ENCODE data around the gene WDHD1.

WDHD1 gene

DNA sequence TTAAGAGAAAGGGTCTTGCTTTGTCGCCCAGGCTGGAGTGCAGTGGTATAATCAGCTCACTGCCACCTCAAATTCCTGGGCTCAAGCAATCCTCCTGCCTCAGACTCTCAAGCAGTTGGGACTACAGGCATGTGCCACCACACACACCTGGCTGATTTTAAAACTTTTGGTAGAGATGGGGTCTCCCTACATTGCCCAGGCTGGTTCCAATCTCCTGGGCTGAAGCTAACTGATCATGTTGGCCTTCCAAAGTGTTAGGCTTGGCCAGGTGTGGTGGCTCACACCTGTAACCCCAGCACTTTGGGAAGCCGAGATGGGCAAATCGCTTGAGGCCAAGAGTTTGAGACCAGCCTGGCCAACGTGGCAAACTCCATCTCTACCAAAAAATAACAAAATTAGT lies 80.4 kb downstream of the WDHD1 start:
- no peak overlapping the region for H3K4me3 ChIP-seq (ENCODE audit: low read length)
- H3K9me3 ChIP-seq (replicated peaks; ENCODE audit: low read length): no peaks in the 10 kb centered on the region
- no peaks in the 10 kb centered on the region for H3K36me3 ChIP-seq (ENCODE audit: insufficient read depth, low read length)
- no peaks in the 10 kb centered on the region for H3K4me1 ChIP-seq (ENCODE audit: control insufficient read depth, insufficient read depth, low read length)
- no peak overlapping the region for H3K4me2 ChIP-seq (ENCODE audit: low read length)
- H3K9ac ChIP-seq (ENCODE audit: low read depth, low read length): no peak overlapping the region
- H3K27me3 ChIP-seq (ENCODE audit: control insufficient read depth, insufficient read depth, low read length): no peaks in the 10 kb centered on the region

DNA sequence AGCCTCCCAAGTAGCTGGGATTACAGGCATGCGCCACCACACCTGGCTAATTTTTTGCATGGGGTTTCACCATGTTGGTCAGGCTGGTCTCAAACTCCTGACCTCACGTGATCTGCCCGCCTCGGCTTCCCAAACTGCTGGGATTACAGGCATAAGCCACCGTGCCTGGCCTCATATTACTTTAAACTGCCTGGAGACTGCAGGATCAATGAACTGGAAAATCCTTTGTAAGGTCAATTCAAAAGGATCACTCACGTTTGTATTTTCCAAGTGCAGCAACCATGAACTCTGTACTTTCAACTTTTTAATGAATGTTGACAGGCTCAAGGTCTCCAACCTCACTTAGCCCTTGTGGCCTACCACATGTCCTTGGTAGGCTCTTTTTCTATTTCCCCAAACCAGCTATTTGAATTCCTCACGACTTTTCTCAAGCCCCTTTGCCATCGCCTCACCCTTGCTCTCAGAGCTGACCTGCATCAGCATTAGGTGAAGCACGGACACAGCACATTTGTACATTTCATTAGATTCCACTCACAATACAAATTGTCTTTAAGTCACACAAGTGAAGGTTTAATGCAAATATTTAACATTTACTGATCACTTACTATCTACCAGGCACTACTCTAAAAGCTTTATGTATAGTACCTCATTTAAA lies 82.0 kb downstream of the WDHD1 start:
- no peaks in the 10 kb centered on the region for H3K9me3 ChIP-seq (replicated peaks; ENCODE audit: low read length)
- H3K4me2 ChIP-seq (ENCODE audit: low read length): no peak overlapping the region
- no peak overlapping the region for H3K9ac ChIP-seq (ENCODE audit: low read depth, low read length)
- H3K4me3 ChIP-seq (ENCODE audit: low read length): no peak overlapping the region
- no peaks in the 10 kb centered on the region for H3K27me3 ChIP-seq (ENCODE audit: control insufficient read depth, insufficient read depth, low read length)
- H3K36me3 ChIP-seq (ENCODE audit: insufficient read depth, low read length): peaks cover 4% of the 10 kb centered on the region
- H3K4me1 ChIP-seq (ENCODE audit: control insufficient read depth, insufficient read depth, low read length): no peaks in the 10 kb centered on the region

DNA sequence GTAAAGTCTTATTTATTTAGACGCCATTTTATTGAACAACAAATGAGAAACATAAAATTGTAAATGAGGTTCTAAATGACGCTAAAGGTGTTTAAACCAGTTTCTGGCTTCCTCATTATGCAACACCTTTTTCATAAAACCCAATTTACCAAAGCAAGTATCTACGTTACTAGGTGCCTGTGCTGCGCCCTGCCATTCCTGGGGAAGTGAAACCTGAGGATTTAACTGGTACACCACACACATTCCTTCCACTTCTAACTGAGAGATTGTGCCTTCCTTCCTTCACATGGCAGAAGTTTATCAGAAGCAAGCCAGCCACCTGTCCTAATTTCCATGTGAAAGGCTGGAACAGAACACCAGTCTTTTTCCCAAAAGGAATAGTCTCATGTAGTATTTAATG lies 84.0 kb downstream of the WDHD1 start:
- Histone ChIP-seq H3K9ac (ENCODE audit: low read depth, low read length) (no peak overlapping the region), H3K4me2 (ENCODE audit: low read length) (no peak overlapping the region), H3K4me1 (ENCODE audit: control insufficient read depth, insufficient read depth, low read length) (no peaks in the 10 kb centered on the region), H3K27me3 (ENCODE audit: control insufficient read depth, insufficient read depth, low read length) (no peaks in the 10 kb centered on the region), H3K4me3 (ENCODE audit: low read length) (no peak overlapping the region), H3K9me3 (replicated peaks; ENCODE audit: low read length) (no peaks in the 10 kb centered on the region), H3K36me3 (ENCODE audit: insufficient read depth, low read length) (peaks cover 4% of the 10 kb centered on the region)

DNA sequence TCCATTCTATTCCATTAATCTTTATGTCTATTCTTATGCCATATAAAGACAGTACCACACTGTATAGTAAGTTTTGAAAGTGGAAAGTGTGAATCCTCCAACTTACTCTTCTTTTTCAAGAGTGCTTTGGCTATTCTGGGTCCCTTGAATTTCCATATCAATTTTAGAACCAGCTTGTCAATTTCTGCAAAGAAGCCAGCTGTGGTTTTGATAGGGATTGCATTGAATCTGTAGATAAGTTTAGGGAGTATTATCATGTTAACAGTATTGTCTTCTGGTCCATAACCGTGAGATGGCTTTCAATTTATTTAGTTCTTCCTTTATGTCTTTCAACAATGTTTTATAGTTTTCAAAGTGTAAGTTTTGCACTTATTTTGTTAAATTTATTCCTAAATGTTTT lies 90.1 kb downstream of the WDHD1 start:
- no peak overlapping the region for H3K9ac ChIP-seq (ENCODE audit: low read depth, low read length)
- no peak overlapping the region for H3K4me3 ChIP-seq (ENCODE audit: low read length)
- no peak overlapping the region for H3K4me2 ChIP-seq (ENCODE audit: low read length)
- H3K36me3 ChIP-seq (ENCODE audit: insufficient read depth, low read length): peaks cover 4% of the 10 kb centered on the region
- no peaks in the 10 kb centered on the region for H3K9me3 ChIP-seq (replicated peaks; ENCODE audit: low read length)
- no peaks in the 10 kb centered on the region for H3K4me1 ChIP-seq (ENCODE audit: control insufficient read depth, insufficient read depth, low read length)
- H3K27me3 ChIP-seq (ENCODE audit: control insufficient read depth, insufficient read depth, low read length): no peaks in the 10 kb centered on the region

DNA sequence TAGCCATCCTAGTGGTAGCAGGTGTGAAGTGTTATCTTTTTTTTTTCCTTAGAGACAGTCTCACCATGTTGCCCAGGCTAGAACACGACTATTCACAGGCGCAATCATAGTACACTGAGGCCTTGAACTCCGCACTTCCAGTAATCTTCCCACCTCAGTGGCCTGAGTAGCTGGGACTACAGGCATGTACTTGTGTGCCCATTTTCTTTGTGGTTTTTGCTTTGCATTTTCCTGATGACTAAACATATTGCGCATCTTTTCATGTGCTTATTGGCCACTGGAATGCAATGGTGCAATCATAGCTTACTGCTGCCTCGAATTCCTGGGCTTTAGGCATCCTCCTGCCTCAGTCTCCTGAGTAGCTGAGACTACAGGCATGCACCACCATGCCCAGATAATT lies 90.9 kb downstream of the WDHD1 start:
- Histone ChIP-seq H3K4me1 (ENCODE audit: control insufficient read depth, insufficient read depth, low read length) (no peaks in the 10 kb centered on the region), H3K27me3 (ENCODE audit: control insufficient read depth, insufficient read depth, low read length) (no peaks in the 10 kb centered on the region), H3K9me3 (replicated peaks; ENCODE audit: low read length) (no peaks in the 10 kb centered on the region), H3K36me3 (ENCODE audit: insufficient read depth, low read length) (peaks cover 4% of the 10 kb centered on the region), H3K4me2 (ENCODE audit: low read length) (no peak overlapping the region), H3K9ac (ENCODE audit: low read depth, low read length) (no peak overlapping the region), H3K4me3 (ENCODE audit: low read length) (no peak overlapping the region)

DNA sequence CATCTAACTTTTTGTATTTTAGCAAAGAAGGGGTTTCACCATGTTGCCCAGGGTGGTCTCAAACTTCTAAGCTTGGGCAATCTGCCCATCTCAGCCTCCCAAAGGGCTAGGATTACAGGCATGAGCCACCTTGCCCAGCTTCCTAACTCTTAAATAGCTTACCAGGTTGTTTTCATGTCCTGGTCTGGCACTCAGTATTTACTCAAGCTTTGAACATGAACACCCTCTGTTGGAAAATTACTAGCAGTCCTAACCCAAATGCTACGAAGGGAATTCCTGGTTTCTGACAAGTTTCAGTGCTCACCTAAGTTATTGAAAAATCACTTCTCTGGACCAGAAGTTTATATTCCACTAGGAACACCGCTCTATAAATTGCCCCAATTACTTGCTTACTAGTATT lies 91.8 kb downstream of the WDHD1 start:
- no peaks in the 10 kb centered on the region for H3K9me3 ChIP-seq (replicated peaks; ENCODE audit: low read length)
- no peak overlapping the region for H3K9ac ChIP-seq (ENCODE audit: low read depth, low read length)
- H3K27me3 ChIP-seq (ENCODE audit: control insufficient read depth, insufficient read depth, low read length): no peaks in the 10 kb centered on the region
- H3K4me3 ChIP-seq (ENCODE audit: low read length): no peak overlapping the region
- H3K36me3 ChIP-seq (ENCODE audit: insufficient read depth, low read length): no peaks in the 10 kb centered on the region
- no peak overlapping the region for H3K4me2 ChIP-seq (ENCODE audit: low read length)
- H3K4me1 ChIP-seq (ENCODE audit: control insufficient read depth, insufficient read depth, low read length): no peaks in the 10 kb centered on the region

DNA sequence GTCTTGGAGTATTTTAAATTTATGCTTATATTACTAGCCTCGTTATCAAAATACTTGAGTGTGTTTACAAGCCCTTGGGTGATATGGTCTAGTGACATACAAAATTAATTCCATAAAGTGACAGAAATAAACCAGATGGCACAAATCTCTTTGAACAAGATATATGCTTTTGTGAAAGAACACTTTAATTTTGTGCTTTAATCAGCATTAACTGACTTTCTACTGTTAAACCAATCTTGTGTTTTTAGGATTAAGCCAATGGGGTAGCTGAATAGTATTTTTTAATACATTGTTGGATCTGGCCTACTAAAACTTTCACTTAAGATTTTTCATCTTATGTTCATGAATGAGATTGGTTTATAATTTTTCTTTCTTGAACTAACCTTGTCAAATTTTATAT lies 93.9 kb downstream of the WDHD1 start:
- H3K4me2 ChIP-seq (ENCODE audit: low read length): no peak overlapping the region
- no peaks in the 10 kb centered on the region for H3K9me3 ChIP-seq (replicated peaks; ENCODE audit: low read length)
- no peaks in the 10 kb centered on the region for H3K36me3 ChIP-seq (ENCODE audit: insufficient read depth, low read length)
- no peaks in the 10 kb centered on the region for H3K27me3 ChIP-seq (ENCODE audit: control insufficient read depth, insufficient read depth, low read length)
- H3K4me1 ChIP-seq (ENCODE audit: control insufficient read depth, insufficient read depth, low read length): no peaks in the 10 kb centered on the region
- H3K4me3 ChIP-seq (ENCODE audit: low read length): no peak overlapping the region
- H3K9ac ChIP-seq (ENCODE audit: low read depth, low read length): no peak overlapping the region

DNA sequence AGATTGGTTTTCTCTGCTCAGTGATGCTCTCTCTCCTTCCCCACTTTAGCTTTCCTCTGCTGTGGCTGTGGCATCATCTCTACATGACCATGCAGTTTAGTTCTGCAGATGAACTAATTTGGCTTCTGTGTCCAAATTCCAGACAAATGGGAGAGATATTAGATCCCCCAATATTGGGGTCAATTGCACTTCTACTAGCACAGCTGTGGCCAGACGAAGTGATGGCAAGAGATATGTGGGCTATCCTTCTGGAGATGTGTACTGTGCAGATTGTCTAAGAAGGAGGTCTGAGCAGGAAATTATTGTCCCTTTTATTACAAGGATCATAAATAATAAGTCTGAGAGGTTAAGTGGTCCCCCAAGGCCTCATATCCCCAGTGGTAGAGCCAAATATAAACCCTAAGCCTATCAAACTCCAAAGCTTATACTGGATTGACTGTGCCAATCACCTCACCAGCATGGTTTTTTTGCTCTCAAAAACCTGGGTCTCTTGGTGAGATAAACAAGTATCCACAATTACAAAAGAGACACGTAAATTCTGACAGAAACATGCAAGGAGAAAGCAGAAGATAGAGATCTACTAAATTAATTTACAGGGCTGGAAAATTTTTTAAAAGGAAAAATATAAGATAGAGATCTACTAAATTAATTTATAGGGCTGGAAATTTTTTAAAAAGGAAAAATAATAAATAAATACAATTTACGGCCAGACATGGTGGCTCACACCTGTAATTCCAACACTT lies 95.1 kb downstream of the WDHD1 start:
- Histone ChIP-seq H3K36me3 (ENCODE audit: insufficient read depth, low read length) (no peaks in the 10 kb centered on the region), H3K4me3 (ENCODE audit: low read length) (no peak overlapping the region), H3K27me3 (ENCODE audit: control insufficient read depth, insufficient read depth, low read length) (no peaks in the 10 kb centered on the region), H3K4me2 (ENCODE audit: low read length) (no peak overlapping the region), H3K4me1 (ENCODE audit: control insufficient read depth, insufficient read depth, low read length) (no peaks in the 10 kb centered on the region), H3K9me3 (replicated peaks; ENCODE audit: low read length) (no peaks in the 10 kb centered on the region), H3K9ac (ENCODE audit: low read depth, low read length) (no peak overlapping the region)

DNA sequence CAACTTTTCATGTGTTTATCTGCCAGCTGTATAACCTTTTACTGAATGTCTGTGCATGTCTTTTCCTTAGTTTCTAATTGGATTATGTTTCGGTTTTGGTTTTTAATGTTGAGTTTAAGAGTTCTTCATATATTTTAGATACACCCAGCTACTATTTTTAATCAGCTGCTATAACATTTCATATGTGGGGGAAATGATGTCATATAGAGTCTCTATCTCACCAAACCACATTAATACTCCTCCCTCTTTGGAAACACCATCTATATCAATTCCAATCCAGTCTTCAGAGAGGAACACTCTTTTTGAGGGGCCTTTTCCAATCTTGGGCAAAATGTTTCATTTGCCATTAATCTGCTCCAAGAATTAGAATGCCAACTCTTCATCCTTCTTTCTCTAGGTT lies 95.8 kb downstream of the WDHD1 start:
- H3K4me2 ChIP-seq (ENCODE audit: low read length): no peak overlapping the region

DNA sequence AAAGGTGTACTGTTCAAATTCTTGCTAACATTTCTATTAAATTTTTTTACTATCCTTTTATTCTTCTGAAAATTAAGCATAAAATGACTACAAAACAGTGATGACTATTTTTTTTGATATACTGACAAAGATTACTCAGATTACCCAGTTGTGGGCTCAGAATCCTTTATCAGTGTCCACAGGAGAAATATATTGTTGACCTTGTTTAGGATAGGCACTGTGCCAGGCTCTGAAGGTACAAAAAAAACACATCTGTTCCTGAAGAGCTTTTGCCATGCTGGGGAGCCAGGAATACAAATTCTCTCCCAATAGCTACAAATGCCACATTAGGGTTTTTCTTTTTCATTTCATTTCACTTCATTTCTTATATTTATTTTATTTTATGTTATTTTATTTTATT lies 97.3 kb downstream of the WDHD1 start:
- Histone ChIP-seq H3K9ac (ENCODE audit: low read depth, low read length) (no peak overlapping the region), H3K4me3 (ENCODE audit: low read length) (no peak overlapping the region), H3K4me1 (ENCODE audit: control insufficient read depth, insufficient read depth, low read length) (no peaks in the 10 kb centered on the region), H3K27me3 (ENCODE audit: control insufficient read depth, insufficient read depth, low read length) (no peaks in the 10 kb centered on the region), H3K9me3 (replicated peaks; ENCODE audit: low read length) (no peaks in the 10 kb centered on the region), H3K4me2 (ENCODE audit: low read length) (no peak overlapping the region), H3K36me3 (ENCODE audit: insufficient read depth, low read length) (no peaks in the 10 kb centered on the region)

More for the DNA sequence above, 95.8 kb downstream of the WDHD1 start:
- no peaks in the 10 kb centered on the region for H3K9me3 ChIP-seq (replicated peaks; ENCODE audit: low read length)
- no peak overlapping the region for H3K9ac ChIP-seq (ENCODE audit: low read depth, low read length)
- H3K4me1 ChIP-seq (ENCODE audit: control insufficient read depth, insufficient read depth, low read length): no peaks in the 10 kb centered on the region
- no peaks in the 10 kb centered on the region for H3K27me3 ChIP-seq (ENCODE audit: control insufficient read depth, insufficient read depth, low read length)
- H3K4me3 ChIP-seq (ENCODE audit: low read length): no peak overlapping the region
- no peaks in the 10 kb centered on the region for H3K36me3 ChIP-seq (ENCODE audit: insufficient read depth, low read length)

DNA sequence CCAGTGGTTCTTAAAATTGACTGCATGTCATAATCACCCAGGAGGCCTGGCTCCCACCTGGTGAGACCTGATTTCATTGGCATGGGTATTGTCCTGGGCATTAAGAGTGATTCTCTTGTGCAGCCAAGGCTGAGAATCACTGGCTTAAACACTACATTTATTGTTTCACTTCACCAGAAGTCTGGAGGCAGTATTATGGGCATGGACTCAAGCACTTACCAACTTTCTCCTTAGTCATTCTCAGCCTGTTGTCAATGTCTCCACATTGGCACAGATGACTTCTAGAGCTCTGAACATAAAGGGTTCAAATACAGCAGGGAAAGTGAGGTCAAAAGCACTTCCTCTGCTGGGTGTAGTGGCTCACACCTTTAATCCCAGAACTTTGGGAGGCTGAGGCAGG lies 98.7 kb downstream of the WDHD1 start:
- H3K4me1 ChIP-seq (ENCODE audit: control insufficient read depth, insufficient read depth, low read length): no peaks in the 10 kb centered on the region
- H3K9me3 ChIP-seq (replicated peaks; ENCODE audit: low read length): no peaks in the 10 kb centered on the region
- no peak overlapping the region for H3K4me3 ChIP-seq (ENCODE audit: low read length)
- H3K4me2 ChIP-seq (ENCODE audit: low read length): no peak overlapping the region
- H3K36me3 ChIP-seq (ENCODE audit: insufficient read depth, low read length): no peaks in the 10 kb centered on the region
- H3K27me3 ChIP-seq (ENCODE audit: control insufficient read depth, insufficient read depth, low read length): no peaks in the 10 kb centered on the region
- H3K9ac ChIP-seq (ENCODE audit: low read depth, low read length): no peak overlapping the region

DNA sequence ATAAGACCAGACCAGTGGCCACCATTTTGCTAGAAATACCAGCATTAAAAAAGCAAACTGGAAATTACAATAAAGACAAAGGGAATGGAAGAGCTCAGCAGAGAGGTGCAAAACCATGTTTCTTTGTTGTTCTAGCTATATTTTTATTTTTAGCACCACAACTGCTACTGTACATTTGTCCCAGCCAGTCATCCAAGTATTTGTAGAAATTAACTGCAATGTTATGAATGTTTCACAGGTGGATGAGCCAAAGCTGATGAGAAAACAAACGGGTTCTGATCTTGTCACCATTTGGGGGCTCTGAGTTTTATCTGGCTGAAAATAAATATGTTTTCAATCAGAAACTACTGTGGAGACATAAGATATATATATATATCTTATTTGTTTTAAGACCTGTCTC lies 99.3 kb downstream of the WDHD1 start:
- no peaks in the 10 kb centered on the region for H3K27me3 ChIP-seq (ENCODE audit: control insufficient read depth, insufficient read depth, low read length)
- H3K9me3 ChIP-seq (replicated peaks; ENCODE audit: low read length): no peaks in the 10 kb centered on the region
- H3K4me1 ChIP-seq (ENCODE audit: control insufficient read depth, insufficient read depth, low read length): no peaks in the 10 kb centered on the region
- H3K9ac ChIP-seq (ENCODE audit: low read depth, low read length): no peak overlapping the region
- no peaks in the 10 kb centered on the region for H3K36me3 ChIP-seq (ENCODE audit: insufficient read depth, low read length)
- no peak overlapping the region for H3K4me3 ChIP-seq (ENCODE audit: low read length)
- no peak overlapping the region for H3K4me2 ChIP-seq (ENCODE audit: low read length)

Measured in skeletal muscle satellite cell (primary cell).